B cell (primary cell): ENCODE results near the gene UBAC2. TPM values are rescaled to one million over a fixed set of nuclear protein-coding genes. Genes with fewer than 3 reads are reported as not detected.

Source experiments
- ATAC-seq: fragments of 200-7000 bp; cut with Tn5 transposase; one replicate; pipeline ENCODE4 v1.10.0; 2021; ENCODE audit warnings: low read depth, mild to moderate bottlenecking, moderate number of reproducible peaks, moderate library complexity
- CTCF ChIA-PET: fragments of 350-600 bp; sonication (Branson Sonifier 250); formaldehyde crosslinking; loops from one replicate; lab custom pipeline; 2021; ENCODE audit warnings: antibody characterized with exemption, inconsistent platforms; lab: Charles Lee
- POLR2A ChIA-PET: fragments of 350-600 bp; sonication (Branson Sonifier 250); formaldehyde crosslinking; loops from one replicate; lab custom pipeline; 2021; ENCODE audit warnings: antibody characterized with exemption; lab: Charles Lee
- DNase-seq: peaks from one replicate; pipeline ENCODE4 v3.0.0; 2013
- H2AFZ ChIP-seq: 2 replicates; pipeline ENCODE4 v1.6.1; 2012; ENCODE audit warnings: mild to moderate bottlenecking, low read depth, low read length; ENCODE audit not compliant: insufficient read depth, poor library complexity, severe bottlenecking
- H3K27ac ChIP-seq, 2 donors: 1 replicate in 1 of 2; 2 replicates in 1 of 2; pipeline ENCODE4 v1.5.1; 2012 to 2013; ENCODE audit warnings: low read length in 2 of 2, mild to moderate bottlenecking in 2 of 2, moderate library complexity in 1 of 2
- H3K27me3 ChIP-seq, 4 experiments: fragments of 200-600 bp in 1 of 4; sonication (generic) in 1 of 4; replicated peaks in 1 of 4; 1 replicate in 2 of 4; 2 replicates in 2 of 4; pipeline versions ENCODE4 v1.6.1 to v1.7.0; 2013 to 2016; ENCODE audit warnings: low read length in 3 of 4, mild to moderate bottlenecking in 2 of 4, mixed read lengths in 1 of 4, moderate library complexity in 1 of 4; ENCODE audit not compliant: insufficient read depth in 4 of 4, control insufficient read depth in 3 of 4; ENCODE audit errors: control extremely low read depth in 1 of 4
- H3K36me3 ChIP-seq, 2 experiments: replicated peaks in 1 of 2; 1 replicate in 1 of 2; 2 replicates in 1 of 2; pipeline versions ENCODE4 v1.6.1 to v1.7.1; 2013; ENCODE audit warnings: low read length in 1 of 2; ENCODE audit not compliant: insufficient read depth in 2 of 2, control insufficient read depth in 1 of 2; ENCODE audit errors: control extremely low read depth in 1 of 2, extremely low read depth in 1 of 2
- H3K4me1 ChIP-seq, 2 donors: fragments of 200-600 bp in 1 of 2; sonication (generic) in 1 of 2; 1 replicate in 1 of 2; 2 replicates in 1 of 2; pipeline versions ENCODE4 v1.5.1 to v1.6.1; 2013 to 2017; ENCODE audit warnings: low read length in 2 of 2; ENCODE audit not compliant: control insufficient read depth in 2 of 2, insufficient read depth in 2 of 2
- H3K4me2 ChIP-seq: replicated peaks from 2 replicates; pipeline ENCODE3; 2012; ENCODE audit warnings: mild to moderate bottlenecking, low read depth, low read length; ENCODE audit not compliant: poor library complexity, severe bottlenecking
- H3K4me3 ChIP-seq, 5 experiments: fragments of 200-600 bp in 1 of 5; sonication (generic) in 1 of 5; 1 replicate in 3 of 5; 2 replicates in 2 of 5; pipeline versions ENCODE4 v1.5.1 to v1.7.0; 2011 to 2016; ENCODE audit warnings: low read length in 4 of 5, mild to moderate bottlenecking in 4 of 5, low read depth in 2 of 5, control low read depth in 1 of 5, moderate library complexity in 1 of 5; ENCODE audit not compliant: insufficient read depth in 1 of 5; ENCODE audit errors: control extremely low read depth in 1 of 5, extremely low read depth in 1 of 5
- H3K79me2 ChIP-seq: fragments of 200-600 bp; sonication (generic); one replicate; pipeline ENCODE4 v1.6.0; 2016; ENCODE audit warnings: low read length; ENCODE audit not compliant: control insufficient read depth, insufficient read depth
- H3K9ac ChIP-seq: fragments of 200-600 bp; sonication (generic); 2 replicates; pipeline ENCODE4 v1.6.1; 2017; ENCODE audit warnings: mild to moderate bottlenecking, low read length, moderate library complexity
- H3K9me3 ChIP-seq, 3 donors: one replicate each; pipeline versions ENCODE4 v1.6.1 to v1.7.1; 2013; ENCODE audit warnings: low read length in 2 of 3; ENCODE audit not compliant: control insufficient read depth in 2 of 3, insufficient read depth in 1 of 3; ENCODE audit errors: control extremely low read depth in 1 of 3
- H4K20me1 ChIP-seq: 2 replicates; pipeline ENCODE4 v1.6.0; 2012; ENCODE audit warnings: mild to moderate bottlenecking, low read length; ENCODE audit not compliant: insufficient read depth, control insufficient read depth, poor library complexity, severe bottlenecking
- H3K27ac Mint-ChIP-seq: one replicate; pipeline ENCODE4 v1.8.0; 2021; ENCODE audit warnings: mixed read lengths
- H3K27me3 Mint-ChIP-seq: one replicate; pipeline ENCODE4 v1.8.0; 2021; ENCODE audit warnings: mixed read lengths
- H3K4me1 Mint-ChIP-seq: one replicate; pipeline ENCODE4 v1.8.0; 2021; ENCODE audit warnings: mixed read lengths
- H3K4me3 Mint-ChIP-seq: one replicate; pipeline ENCODE4 v1.8.0; 2021; ENCODE audit warnings: mixed read lengths
- H3K9me3 Mint-ChIP-seq: one replicate; pipeline ENCODE4 v1.8.0; 2022; ENCODE audit warnings: mixed read lengths; ENCODE audit not compliant: insufficient read depth
- CTCF ChIP-seq: fragments of 200-600 bp; IDR thresholded peaks from one replicate; pipeline ENCODE4 v1.8.0; 2022; ENCODE audit warnings: antibody characterized with exemption, mild to moderate bottlenecking
- EZH2 ChIP-seq: IDR thresholded peaks from 2 replicates; pipeline ENCODE4 v1.6.1; 2012; ENCODE audit warnings: borderline replicate concordance, low read depth, mild to moderate bottlenecking, moderate library complexity, low read length; ENCODE audit not compliant: insufficient read depth, poor library complexity, severe bottlenecking
- WGBS: methylation state at CpG from one replicate; pipeline ENCODE4 v1.1.5; 2013; ENCODE audit warnings: missing lambda C conversion rate; ENCODE audit not compliant: insufficient coverage; 5-methylcytosine and 5-hydroxymethylcytosine counted together
- intact Hi-C: fragments of 100-400 bp; cut with micrococcal nuclease; formaldehyde crosslinking; loops from one replicate; pipeline ENCODE4 v1.10.0; 2022
- polyA plus RNA-seq: library from polyadenylated mRNA; depleted of rRNA; stranded (reverse); fragments of >200 nt; gene quantifications from 2 replicates; pipeline ENCODE4 v1.2.3, GENCODE V29; 2012
- total RNA-seq, 2 donors: library from RNA; stranded (reverse); fragments of 120-200 nt in 1 of 2; gene quantifications; 1 replicate in 1 of 2; 2 replicates in 1 of 2; pipeline versions ENCODE4 v1.2.3 to v1.2.4, GENCODE V29; 2013 to 2022

The UBAC2 gene
- total and polyA plus RNA-seq, 2 donors (not counting 1 experiment from before 2014, with no cell fraction given) = 56.3 to 60.8 TPM

DNA sequence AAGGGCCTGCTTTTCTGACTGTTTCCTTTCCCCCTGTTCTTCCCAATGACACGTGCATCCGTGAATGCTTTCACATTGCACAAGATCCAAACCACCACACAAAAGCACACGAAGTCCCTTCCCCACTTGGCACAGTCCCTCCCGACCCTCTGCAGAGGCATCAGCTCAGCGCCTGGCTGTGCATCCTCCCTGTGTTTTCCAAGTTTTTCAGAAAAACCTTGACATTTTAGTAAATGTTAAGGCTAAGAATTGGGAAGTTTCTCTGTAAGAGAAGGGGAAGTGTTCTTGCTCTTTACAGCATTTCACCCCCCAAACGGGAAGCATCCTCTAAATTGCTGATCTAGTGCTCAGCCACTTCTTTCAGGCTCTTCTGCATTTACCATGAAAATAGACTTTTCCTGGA lies 206.1 kb downstream of the UBAC2 start:
- WGBS = 17% methylated on average over 3 of the region's 6 CpGs
- ChIA-PET CTCF (interaction anchor here (1.5 to 2.6 kb wide), 3 partner anchors 19 to 137 kb away, joined by 5 to 8 read pairs (median 6); no protein-coding TSS in a partner anchor), POLR2A (no interaction called here)
- H3K36me3 ChIP-seq = no peaks in the 10 kb centered on the region
- H3K27ac ChIP-seq = no peak overlapping the region
- H4K20me1 ChIP-seq = no peaks in the 10 kb centered on the region
- DNase-seq = peak; percentile 29
- Mint-ChIP-seq H3K4me3 (peak overlapping the region; percentile 61), H3K4me1 (peaks cover 19% of the 10 kb centered on the region), H3K9me3 (no peaks in the 10 kb centered on the region), H3K27ac (peak overlapping the region; percentile 21), H3K27me3 (no peaks in the 10 kb centered on the region)
- no peak overlapping the region for H3K9ac ChIP-seq
- no peaks in the 10 kb centered on the region for H3K79me2 ChIP-seq
- peaks cover 0 to 1% (median 0%) of the 10 kb centered on the region in 3 donors for H3K9me3 ChIP-seq
- peak overlapping the region in 1 of 5 experiments; percentile 11 for H3K4me3 ChIP-seq
- TF ChIP-seq EZH2 = no peak
- TF ChIP-seq CTCF = no peak
- ATAC-seq = no peak
- intact Hi-C loops = no loop called here
- H3K27me3 ChIP-seq = no peaks in the 10 kb centered on the region
- peaks cover 7% of the 10 kb centered on the region in 2 donors for H3K4me1 ChIP-seq
- peak overlapping the region; percentile 62 for H3K4me2 ChIP-seq
- peak overlapping the region; percentile 31 for H2AFZ ChIP-seq

- no peaks in the 10 kb centered on the region for H4K20me1 ChIP-seq
- no peak for DNase-seq
- no peaks in the 10 kb centered on the region for H3K9me3 Mint-ChIP-seq
Measured at GRCh38 chr13:99407906-99408702, 207.4 kb downstream of the UBAC2 start.

More at GRCh38 chr13:99407906-99408702, 207.4 kb downstream of the UBAC2 start:
- Histone ChIP-seq H3K9me3 (peaks cover 0 to 2% (median 0%) of the 10 kb centered on the region in 3 donors), H3K36me3 (no peaks in the 10 kb centered on the region), H3K4me3 (no peak overlapping the region), H3K27ac (no peak overlapping the region), H2AFZ (no peak overlapping the region), H3K79me2 (no peaks in the 10 kb centered on the region), H3K4me2 (no peak overlapping the region), H3K9ac (no peak overlapping the region), H3K4me1 (peaks cover 7% of the 10 kb centered on the region in 2 donors), H3K27me3 (peaks cover 0 to 3% (median 0%) of the 10 kb centered on the region in 4 experiments)
- WGBS = 91% methylated on average over 33 of the region's 33 CpGs
- Mint-ChIP-seq H3K4me3 (no peak overlapping the region), H3K27ac (no peak overlapping the region), H3K4me1 (peaks cover 19% of the 10 kb centered on the region), H3K27me3 (no peaks in the 10 kb centered on the region)
- intact Hi-C loops = no loop called here
- ATAC-seq = no peak
- POLR2A ChIA-PET = no interaction called here
- TF ChIP-seq EZH2 (no peak), CTCF (no peak)
- CTCF ChIA-PET = interaction anchor here (1.5 kb wide), 2 partner anchors 20 to 29 kb away, joined by 5 to 8 read pairs; no protein-coding TSS in a partner anchor
